Uterus (tissue), 4 donors: ENCODE data around the gene BSND. TPM values are rescaled to one million over a fixed set of nuclear protein-coding genes. Genes with fewer than 3 reads are reported as not detected.

ENCODE experiments used
- DNase-seq, 2 donors: peaks; one replicate each; pipeline ENCODE4 v3.0.0-alpha.2; 2019 to 2020
- H3K27ac ChIP-seq, 2 donors: fragments of 200-600 bp; sonication (generic); 1 replicate in 1 of 2; 2 replicates in 1 of 2; pipeline ENCODE4 v1.5.1; 2016 to 2018
- H3K27me3 ChIP-seq, 2 donors: fragments of 200-600 bp; sonication (generic); one replicate each; pipeline ENCODE4 v1.5.1; 2018 to 2019; ENCODE audit warnings: control low read depth in 1 of 2
- H3K36me3 ChIP-seq, 2 donors: fragments of 200-600 bp; sonication (generic); one replicate each; pipeline ENCODE4 v1.5.1; 2019; ENCODE audit warnings: control low read depth in 1 of 2
- H3K4me1 ChIP-seq, 2 donors: fragments of 200-600 bp; sonication (generic); one replicate each; pipeline ENCODE4 v1.5.1; 2018 to 2019; ENCODE audit warnings: control low read depth in 1 of 2
- H3K4me3 ChIP-seq, 2 donors: fragments of 200-600 bp; sonication (generic); 1 replicate in 1 of 2; 2 replicates in 1 of 2; pipeline ENCODE4 v1.5.1; 2018 to 2019; ENCODE audit warnings: mild to moderate bottlenecking in 1 of 2
- H3K9me3 ChIP-seq, 2 donors: fragments of 200-600 bp; sonication (generic); one replicate each; pipeline ENCODE4 v1.5.1; 2019; ENCODE audit warnings: control low read depth in 1 of 2
- CTCF ChIP-seq, 4 experiments: fragments of 200-600 bp in 2 of 4; fragments of 450-650 bp in 2 of 4; sonication (generic) in 2 of 4; IDR thresholded peaks; one replicate each; pipeline ENCODE4 v1.5.1; 2016 to 2019; ENCODE audit warnings: antibody characterized with exemption in 4 of 4, mild to moderate bottlenecking in 2 of 4, moderate library complexity in 1 of 4
- POLR2A ChIP-seq, 2 donors: fragments of 450-650 bp; IDR thresholded peaks; one replicate each; pipeline ENCODE4 v1.6.1; 2016; ENCODE audit warnings: antibody characterized with exemption in 2 of 2, mild to moderate bottlenecking in 1 of 2, moderate library complexity in 1 of 2
- intact Hi-C: fragments of 100-400 bp; cut with DNase I; formaldehyde crosslinking; loops from one replicate; pipeline ENCODE4 v1.15.1; 2023; ENCODE audit warnings: low total_unique reads
- total RNA-seq, 4 donors: library from RNA; depleted of rRNA in 3 of 4; stranded (reverse); fragments of >200 nt in 3 of 4; gene quantifications; one replicate each; pipeline versions ENCODE4 v1.1.0 to v1.2.4, GENCODE V29; 2014 to 2023
- donor health status: DM: yes; HTN: yes; CAD: no.

Gene BSND
- total RNA-seq, 4 donors from 2014 or later = not detected

- intact Hi-C loops = no loop called here
- Histone ChIP-seq H3K27me3 (no peaks in the 10 kb centered on the region), H3K4me1 (no peaks in the 10 kb centered on the region), H3K4me3 (no peak overlapping the region), H3K9me3 (no peaks in the 10 kb centered on the region), H3K27ac (no peak overlapping the region), H3K36me3 (no peaks in the 10 kb centered on the region)
- no peak for DNase-seq
- no peak for TF ChIP-seq CTCF (IDR thresholded peaks at IDR 0.05)
- TF ChIP-seq POLR2A (IDR thresholded peaks at IDR 0.05) = no peak
These were observed 1.6 kb upstream of the BSND start for GRCh38 chr1:54996869-54997710.

GRCh38 chr1:54997711-54997986 lies 1.1 kb upstream of the BSND start:
- Histone ChIP-seq H3K27me3 (no peaks in the 10 kb centered on the region), H3K4me1 (no peaks in the 10 kb centered on the region), H3K9me3 (no peaks in the 10 kb centered on the region), H3K27ac (no peak overlapping the region), H3K4me3 (no peak overlapping the region), H3K36me3 (no peaks in the 10 kb centered on the region)
- TF ChIP-seq POLR2A (IDR thresholded peaks at IDR 0.05) = no peak
- no peak for TF ChIP-seq CTCF (IDR thresholded peaks at IDR 0.05)
- DNase-seq = no peak
- intact Hi-C loops = no loop called here

GRCh38 chr1:54998100-54998499 lies 633 bp upstream of the BSND start:
- no peak for DNase-seq
- intact Hi-C loops = no loop called here
- H3K4me3 ChIP-seq = no peak overlapping the region
- H3K27me3 ChIP-seq = no peaks in the 10 kb centered on the region
- TF ChIP-seq POLR2A (IDR thresholded peaks at IDR 0.05) = no peak
- no peak for TF ChIP-seq CTCF (IDR thresholded peaks at IDR 0.05)
- no peaks in the 10 kb centered on the region for H3K9me3 ChIP-seq
- H3K36me3 ChIP-seq = no peaks in the 10 kb centered on the region
- H3K4me1 ChIP-seq = no peaks in the 10 kb centered on the region
- H3K27ac ChIP-seq = no peak overlapping the region

GRCh38 chr1:55000110-55001085 lies 1.7 kb downstream of the BSND start:
- H3K27ac ChIP-seq = no peak overlapping the region
- no peak overlapping the region for H3K4me3 ChIP-seq
- no peaks in the 10 kb centered on the region for H3K27me3 ChIP-seq
- intact Hi-C loops = no loop called here
- no peak for DNase-seq
- H3K9me3 ChIP-seq = no peaks in the 10 kb centered on the region
- no peaks in the 10 kb centered on the region for H3K36me3 ChIP-seq
- TF ChIP-seq POLR2A (IDR thresholded peaks at IDR 0.05) = no peak
- no peak for TF ChIP-seq CTCF (IDR thresholded peaks at IDR 0.05)
- H3K4me1 ChIP-seq = no peaks in the 10 kb centered on the region

GRCh38 chr1:55001311-55001710 lies 2.6 kb downstream of the BSND start:
- H3K4me3 ChIP-seq = no peak overlapping the region
- H3K9me3 ChIP-seq = no peaks in the 10 kb centered on the region
- no peaks in the 10 kb centered on the region for H3K36me3 ChIP-seq
- intact Hi-C loops = no loop called here
- H3K4me1 ChIP-seq = no peaks in the 10 kb centered on the region
- no peak for DNase-seq
- no peak overlapping the region for H3K27ac ChIP-seq
- TF ChIP-seq POLR2A (IDR thresholded peaks at IDR 0.05) (no peak), CTCF (IDR thresholded peaks at IDR 0.05) (no peak)
- no peaks in the 10 kb centered on the region for H3K27me3 ChIP-seq
